Astrocyte of the cerebellum (primary cell): ENCODE measurements around the gene CDO1.

ENCODE experiments used
- DNase-seq: peaks from one replicate; pipeline ENCODE4 v3.0.0-alpha.2; 2011; ENCODE audit warnings: low read depth
- H3K4me3 ChIP-seq: 2 replicates; pipeline ENCODE4 v1.5.1; 2011; ENCODE audit warnings: mild to moderate bottlenecking, low read depth, low read length, moderate library complexity
- in situ Hi-C: cut with HindIII; loops from 2 replicates; pipeline ENCODE4 v1.10.0; 2017; ENCODE audit warnings: low sequenced_read_pairs
- TF ChIP-seq, protein P1 (sequence below): IDR thresholded peaks from 2 replicates; pipeline ENCODE4 v1.5.1; 2012; ENCODE audit warnings: low read length, low read depth, moderate library complexity, mild to moderate bottlenecking; ENCODE audit errors: missing control alignments

The CDO1 gene

DNA sequence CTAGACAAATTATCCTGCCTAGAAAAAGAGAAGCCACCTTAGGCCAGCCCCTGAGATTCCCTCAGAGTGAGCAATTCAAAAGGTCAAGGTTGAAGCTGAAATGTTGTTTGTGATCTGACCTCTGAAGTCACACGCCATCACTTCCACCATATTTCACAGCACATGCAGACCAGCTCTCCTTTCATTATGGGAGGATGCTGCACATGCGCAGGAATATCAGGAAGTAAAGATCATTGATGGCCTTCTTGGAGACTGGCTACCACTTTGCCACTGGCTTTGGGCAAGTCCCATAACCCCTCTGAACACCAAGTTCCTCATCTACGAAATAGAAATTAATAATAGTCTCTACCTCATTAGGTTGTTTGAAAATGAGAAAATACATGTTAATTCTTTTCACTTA, 39.5 kb downstream of the CDO1 start:
- in situ Hi-C loops, result no loop called here
- DNase-seq, result no peak
- TF ChIP-seq, protein P1, sequence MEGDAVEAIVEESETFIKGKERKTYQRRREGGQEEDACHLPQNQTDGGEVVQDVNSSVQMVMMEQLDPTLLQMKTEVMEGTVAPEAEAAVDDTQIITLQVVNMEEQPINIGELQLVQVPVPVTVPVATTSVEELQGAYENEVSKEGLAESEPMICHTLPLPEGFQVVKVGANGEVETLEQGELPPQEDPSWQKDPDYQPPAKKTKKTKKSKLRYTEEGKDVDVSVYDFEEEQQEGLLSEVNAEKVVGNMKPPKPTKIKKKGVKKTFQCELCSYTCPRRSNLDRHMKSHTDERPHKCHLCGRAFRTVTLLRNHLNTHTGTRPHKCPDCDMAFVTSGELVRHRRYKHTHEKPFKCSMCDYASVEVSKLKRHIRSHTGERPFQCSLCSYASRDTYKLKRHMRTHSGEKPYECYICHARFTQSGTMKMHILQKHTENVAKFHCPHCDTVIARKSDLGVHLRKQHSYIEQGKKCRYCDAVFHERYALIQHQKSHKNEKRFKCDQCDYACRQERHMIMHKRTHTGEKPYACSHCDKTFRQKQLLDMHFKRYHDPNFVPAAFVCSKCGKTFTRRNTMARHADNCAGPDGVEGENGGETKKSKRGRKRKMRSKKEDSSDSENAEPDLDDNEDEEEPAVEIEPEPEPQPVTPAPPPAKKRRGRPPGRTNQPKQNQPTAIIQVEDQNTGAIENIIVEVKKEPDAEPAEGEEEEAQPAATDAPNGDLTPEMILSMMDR, result no peak
- H3K4me3 ChIP-seq, result no peak overlapping the region

DNA sequence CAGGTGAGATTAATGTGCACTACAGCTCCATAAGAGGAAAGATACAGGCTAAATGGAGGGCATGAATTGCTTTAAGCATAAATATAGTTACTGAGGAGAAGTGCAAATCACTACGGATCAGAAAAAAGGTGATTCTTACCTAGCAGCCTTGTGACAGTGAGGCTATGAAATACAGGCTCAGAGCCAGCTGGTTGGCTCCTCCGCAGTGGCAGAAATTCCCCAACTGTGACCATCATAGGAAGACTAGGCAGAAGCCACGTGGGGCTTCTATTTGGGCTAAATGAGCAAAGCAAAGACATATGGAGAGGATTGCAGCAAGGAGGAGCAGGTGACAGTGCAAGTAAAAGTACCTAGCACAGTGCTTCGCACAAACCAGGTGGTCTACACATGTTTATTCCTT, 40.5 kb downstream of the CDO1 start:
- DNase-seq, result no peak
- TF ChIP-seq, protein P1, result no peak
- no peak overlapping the region for H3K4me3 ChIP-seq
- in situ Hi-C loops, result no loop called here

DNA sequence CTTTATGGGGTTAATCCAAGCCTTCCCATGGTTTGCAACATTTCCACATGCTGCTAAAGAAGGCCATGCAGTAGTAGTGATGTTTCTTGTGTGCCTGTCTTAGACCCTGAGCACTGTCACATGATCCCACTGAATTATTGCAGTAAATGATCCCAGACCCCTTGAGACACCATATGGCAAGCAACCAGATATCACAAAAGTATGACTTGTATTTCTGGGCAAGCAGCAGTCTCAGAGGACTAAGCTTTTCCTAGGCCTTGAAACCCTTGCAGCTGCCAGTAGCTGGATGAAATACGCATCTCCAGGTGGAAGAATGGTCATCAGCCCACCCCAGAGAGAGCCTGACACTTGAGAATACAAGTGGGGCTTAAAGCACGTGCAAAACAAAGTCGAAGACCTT, 41.8 kb downstream of the CDO1 start:
- no peak overlapping the region for H3K4me3 ChIP-seq
- in situ Hi-C loops, result no loop called here
- TF ChIP-seq, protein P1, result no peak
- DNase-seq, result no peak

DNA sequence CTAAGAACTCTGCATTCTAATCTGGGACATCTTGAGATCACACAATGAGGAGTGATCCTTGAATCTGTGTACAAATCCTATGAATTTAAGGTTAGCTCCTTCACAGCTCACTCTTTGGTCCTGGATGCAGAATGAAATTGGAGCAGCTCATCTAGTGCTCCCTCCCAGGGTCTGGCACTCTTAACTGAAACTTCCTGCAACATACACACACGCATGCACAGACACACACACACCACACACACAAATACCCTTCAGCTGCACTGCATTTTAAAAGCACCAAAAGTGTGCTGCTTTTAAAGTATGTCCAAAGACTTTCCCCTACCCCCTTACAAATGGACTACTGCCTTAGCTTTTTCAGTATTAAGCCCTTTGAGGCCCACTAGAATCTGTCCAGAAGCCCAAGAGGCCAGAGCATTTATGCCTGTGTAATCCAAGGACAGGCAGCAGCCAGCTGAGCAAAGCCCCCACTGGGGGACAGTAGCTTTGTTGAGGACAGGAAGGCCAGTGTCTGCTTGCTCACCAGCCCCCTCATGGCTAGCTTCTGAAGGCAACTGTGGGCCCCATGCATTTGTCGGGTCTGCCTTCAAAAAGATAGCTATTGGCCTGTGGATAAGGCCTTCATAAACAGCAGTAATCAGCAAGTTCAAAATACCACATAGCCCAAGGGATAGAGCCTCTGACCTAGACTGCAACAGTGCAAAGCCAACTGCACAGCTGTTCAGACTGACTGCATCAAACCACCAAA, 43.6 kb downstream of the CDO1 start:
- in situ Hi-C loops, result no loop called here
- DNase-seq, result no peak
- TF ChIP-seq, protein P1, result no peak
- no peak overlapping the region for H3K4me3 ChIP-seq

DNA sequence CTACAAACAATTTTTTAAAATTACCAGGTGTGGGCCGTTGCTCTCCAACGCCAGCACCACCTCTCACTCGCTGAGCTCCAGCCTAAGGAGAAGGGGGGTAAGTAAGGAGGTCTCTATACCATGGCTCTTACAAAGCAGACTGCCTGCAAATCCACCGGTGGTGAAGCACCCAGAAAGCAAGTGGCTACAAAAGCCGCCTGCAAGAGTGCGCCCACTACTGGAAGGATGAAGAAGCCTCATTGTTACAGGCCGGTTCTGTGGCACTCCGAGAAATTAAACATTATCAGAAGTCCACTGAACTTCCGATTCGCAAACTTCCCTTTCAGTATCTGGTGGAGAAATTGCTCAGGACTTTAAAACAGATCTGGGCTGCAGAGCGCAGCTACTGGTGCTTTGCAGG, 46.0 kb downstream of the CDO1 start:
- TF ChIP-seq, protein P1, result peak; percentile 20
- DNase-seq, result no peak
- no peak overlapping the region for H3K4me3 ChIP-seq
- in situ Hi-C loops, result no loop called here

DNA sequence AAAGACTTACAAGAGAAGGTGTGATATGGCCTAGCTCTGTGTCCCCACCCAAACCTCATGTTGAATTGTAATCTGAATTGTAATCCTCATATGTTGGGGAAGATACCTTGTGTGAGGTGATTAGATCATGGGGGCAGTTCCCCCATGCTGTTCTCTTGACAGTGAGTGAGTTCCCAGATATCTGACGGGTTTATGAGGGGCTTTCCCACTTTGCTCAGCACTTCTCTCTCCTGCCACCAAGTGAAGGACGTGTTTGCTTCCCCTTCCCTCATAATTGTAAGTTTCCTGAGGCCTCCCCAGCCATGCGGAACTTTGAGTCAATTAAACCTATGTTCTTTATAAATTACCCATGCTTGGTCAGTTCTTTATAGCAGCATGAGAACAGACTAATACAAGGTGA, 49.0 kb downstream of the CDO1 start:
- in situ Hi-C loops, result no loop called here
- TF ChIP-seq, protein P1, result no peak
- DNase-seq, result no peak
- H3K4me3 ChIP-seq, result no peak overlapping the region
